GM06990 (cell line): ENCODE measurements around the gene GAL3ST1.
"Not testable (repeated sequence)": the region's sequence is repeated elsewhere in the genome, so short reads cannot be mapped to it uniquely, and the experiment has no call there.

ENCODE experiments used
- DNase-seq: peaks from one replicate; pipeline ENCODE4 v3.0.0-alpha.2; 2011; ENCODE audit not compliant: insufficient read length; ENCODE audit errors: extremely low read depth
- H3K27me3 ChIP-seq: replicated peaks from 2 replicates; pipeline ENCODE4 v1.6.0; 2011; ENCODE audit warnings: low read length; ENCODE audit not compliant: control insufficient read depth, insufficient read depth
- H3K36me3 ChIP-seq: 2 replicates; pipeline ENCODE4 v1.5.1; 2011; ENCODE audit warnings: low read length; ENCODE audit not compliant: control insufficient read depth, insufficient read depth
- H3K4me3 ChIP-seq: replicated peaks from 2 replicates; pipeline ENCODE4 v1.5.1; 2011; ENCODE audit warnings: low read depth, mild to moderate bottlenecking, control low read depth, low read length
- TF ChIP-seq, protein P1 (sequence below): IDR thresholded peaks from 2 replicates; pipeline ENCODE4 v1.5.1; 2011; ENCODE audit warnings: low read length, control low read depth, mild to moderate bottlenecking, inconsistent platforms; ENCODE audit not compliant: insufficient read depth, poor library complexity, severe bottlenecking

Gene GAL3ST1

DNA sequence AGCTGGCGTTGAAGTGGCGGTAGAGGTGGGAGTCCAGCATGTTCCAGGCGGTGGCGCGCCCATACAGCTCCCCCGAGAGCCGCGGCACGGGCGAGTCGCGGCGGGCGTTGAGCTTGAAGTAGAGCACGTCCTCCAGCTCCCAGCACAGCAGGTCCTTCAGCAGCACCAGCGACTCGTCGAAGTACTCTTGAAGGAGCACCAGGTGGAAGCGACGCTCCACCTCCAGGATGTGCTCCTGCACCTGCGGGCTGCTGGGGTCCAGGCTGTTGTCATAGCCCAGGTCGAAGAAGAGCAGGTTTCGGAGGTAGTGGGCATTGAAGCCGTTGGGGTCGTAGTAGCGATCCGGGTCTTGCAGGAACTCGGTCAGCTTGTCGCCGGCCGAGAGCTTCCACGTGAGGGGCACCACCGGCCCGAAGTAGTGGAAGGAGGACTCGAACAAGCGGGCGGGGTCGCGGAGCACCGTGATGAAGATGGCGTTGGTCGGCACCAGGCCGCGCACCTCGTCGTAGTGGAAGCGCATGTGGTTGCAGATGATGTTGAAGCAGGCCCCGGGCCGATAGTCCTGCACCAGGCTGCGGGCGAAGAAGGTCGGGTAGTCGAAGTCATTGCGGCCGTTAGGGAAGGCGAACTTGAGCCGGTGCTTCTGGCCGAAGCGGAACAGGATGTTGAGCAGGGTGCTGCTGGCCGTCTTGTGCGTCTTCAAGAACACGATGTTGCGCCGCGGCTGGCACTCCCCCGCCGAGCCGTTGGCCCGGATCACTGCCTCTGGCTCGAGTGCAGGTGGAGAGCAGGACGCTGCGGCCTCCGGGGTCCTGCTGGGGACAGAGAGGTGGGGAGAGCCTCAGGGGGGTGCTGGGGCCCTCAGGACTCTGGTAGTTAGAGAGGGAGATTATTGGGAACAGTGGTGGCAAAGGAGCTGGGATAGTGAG, 18.9 kb downstream of the GAL3ST1 start:
- Histone ChIP-seq H3K27me3 (peaks cover 2% of the 10 kb centered on the region), H3K36me3 (no peaks in the 10 kb centered on the region), H3K4me3 (no peak overlapping the region)
- no peak for DNase-seq
- TF ChIP-seq, protein P1, sequence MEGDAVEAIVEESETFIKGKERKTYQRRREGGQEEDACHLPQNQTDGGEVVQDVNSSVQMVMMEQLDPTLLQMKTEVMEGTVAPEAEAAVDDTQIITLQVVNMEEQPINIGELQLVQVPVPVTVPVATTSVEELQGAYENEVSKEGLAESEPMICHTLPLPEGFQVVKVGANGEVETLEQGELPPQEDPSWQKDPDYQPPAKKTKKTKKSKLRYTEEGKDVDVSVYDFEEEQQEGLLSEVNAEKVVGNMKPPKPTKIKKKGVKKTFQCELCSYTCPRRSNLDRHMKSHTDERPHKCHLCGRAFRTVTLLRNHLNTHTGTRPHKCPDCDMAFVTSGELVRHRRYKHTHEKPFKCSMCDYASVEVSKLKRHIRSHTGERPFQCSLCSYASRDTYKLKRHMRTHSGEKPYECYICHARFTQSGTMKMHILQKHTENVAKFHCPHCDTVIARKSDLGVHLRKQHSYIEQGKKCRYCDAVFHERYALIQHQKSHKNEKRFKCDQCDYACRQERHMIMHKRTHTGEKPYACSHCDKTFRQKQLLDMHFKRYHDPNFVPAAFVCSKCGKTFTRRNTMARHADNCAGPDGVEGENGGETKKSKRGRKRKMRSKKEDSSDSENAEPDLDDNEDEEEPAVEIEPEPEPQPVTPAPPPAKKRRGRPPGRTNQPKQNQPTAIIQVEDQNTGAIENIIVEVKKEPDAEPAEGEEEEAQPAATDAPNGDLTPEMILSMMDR: no peak

DNA sequence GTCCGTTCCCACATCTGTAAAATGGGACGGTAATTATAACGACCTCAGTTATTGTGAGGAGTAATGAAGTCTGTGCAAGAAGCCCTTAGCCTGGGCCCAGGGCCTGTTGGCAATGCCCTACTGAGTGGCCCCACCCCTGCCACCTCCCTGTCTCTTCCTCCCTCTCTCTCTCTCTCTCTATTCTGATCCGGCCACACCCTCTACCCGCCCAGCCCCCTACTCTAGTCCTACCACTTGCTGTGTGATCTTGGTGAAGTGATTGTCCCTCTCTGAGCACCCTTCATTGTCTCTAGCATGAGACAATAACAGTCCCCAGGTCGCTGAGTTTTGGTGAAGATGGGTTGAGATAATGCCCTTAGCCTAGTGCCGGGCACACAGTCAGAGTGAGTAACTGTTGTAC, 20.5 kb downstream of the GAL3ST1 start:
- TF ChIP-seq, protein P1: no peak
- Histone ChIP-seq H3K27me3 (peaks cover 2% of the 10 kb centered on the region), H3K4me3 (no peak overlapping the region), H3K36me3 (no peaks in the 10 kb centered on the region)
- DNase-seq: no peak

- TF ChIP-seq, protein P1: no peak
Observed at GRCh38 chr22:30552719-30553118, 21.7 kb downstream of the GAL3ST1 start.

DNA sequence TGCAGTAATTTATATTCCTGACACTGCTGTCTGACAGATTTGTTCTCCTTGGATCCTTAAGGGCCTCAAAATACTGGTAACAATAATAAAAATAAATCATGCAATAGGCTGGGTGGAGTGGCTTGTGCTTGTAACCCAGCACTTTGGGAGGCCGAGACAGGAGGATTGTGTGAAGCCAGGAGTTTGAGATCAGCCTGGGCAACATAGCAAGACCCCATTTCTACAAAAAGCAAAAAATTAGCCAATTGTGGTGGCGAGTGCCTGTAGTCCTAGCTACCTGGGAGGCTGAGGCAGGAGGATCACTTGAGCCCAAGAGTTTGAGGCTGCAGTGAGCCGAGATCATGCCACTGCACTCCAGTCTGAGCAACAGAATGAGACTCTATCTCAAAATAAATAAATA, 22.7 kb downstream of the GAL3ST1 start:
- not testable (repeated sequence) for DNase-seq, H3K36me3 ChIP-seq, H3K4me3 ChIP-seq, H3K27me3 ChIP-seq

More at GRCh38 chr22:30552719-30553118, 21.7 kb downstream of the GAL3ST1 start:
- Histone ChIP-seq H3K27me3 (peaks cover 2% of the 10 kb centered on the region), H3K4me3 (no peak overlapping the region), H3K36me3 (no peaks in the 10 kb centered on the region)
- DNase-seq: no peak

DNA sequence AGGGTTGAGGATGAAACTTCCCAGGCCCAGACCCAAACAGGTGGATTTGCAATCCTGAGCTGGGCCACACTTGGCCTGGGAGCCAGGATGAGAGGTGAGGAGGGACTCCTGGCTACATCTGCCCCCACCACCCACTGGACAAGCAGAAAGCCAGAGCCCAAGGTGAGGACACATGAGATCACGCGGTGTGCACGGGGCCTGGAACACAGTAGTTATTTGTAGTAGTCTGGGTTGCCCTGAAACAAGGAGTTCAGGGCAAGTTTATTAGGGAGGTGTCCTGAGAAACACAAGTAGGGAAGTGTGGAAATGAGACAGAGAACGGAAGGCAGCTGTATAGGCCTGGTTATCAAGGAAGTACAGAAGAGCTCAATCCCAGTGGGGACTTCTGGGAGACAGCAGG, 27.3 kb downstream of the GAL3ST1 start:
- DNase-seq: no peak
- TF ChIP-seq, protein P1: no peak
- H3K36me3 ChIP-seq: no peaks in the 10 kb centered on the region
- H3K27me3 ChIP-seq: peaks cover 2% of the 10 kb centered on the region
- H3K4me3 ChIP-seq: no peak overlapping the region

DNA sequence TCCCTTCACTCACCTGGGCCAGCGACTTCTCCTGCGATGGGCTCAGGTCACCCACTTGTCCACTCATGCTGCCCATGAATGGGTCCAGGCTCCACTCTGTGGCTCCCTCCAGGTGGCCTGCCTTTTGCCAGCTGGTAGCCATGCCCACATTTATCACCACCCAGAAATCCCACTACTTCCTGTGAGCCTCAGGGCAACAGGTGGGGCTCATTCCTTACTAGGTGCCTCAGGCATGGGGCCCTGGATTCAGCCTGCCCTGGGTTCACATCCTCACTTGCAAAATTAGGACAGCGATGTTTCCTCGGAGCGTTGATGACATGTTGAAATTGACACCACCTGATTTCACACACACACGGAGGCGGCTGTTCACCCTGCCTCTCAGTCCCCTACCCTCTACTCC, 27.8 kb downstream of the GAL3ST1 start, which contains the start of gene SEC14L6:
Gene SEC14L6 (minus strand): TSS at position 126 of the 400 bp plus-strand sequence. CDS start 59 bp downstream, at position 67.
- Histone ChIP-seq H3K36me3 (no peaks in the 10 kb centered on the region), H3K4me3 (no peak within 1 kb of the TSS), H3K27me3 (peaks cover 2% of the 10 kb centered on the region)
- TF ChIP-seq, protein P1: no peak
- no peak for DNase-seq
